HFFc6 (cell line): Measurements from ENCODE around the gene PRR18. TPM values are rescaled to one million over a fixed set of nuclear protein-coding genes. Genes with fewer than 3 reads are reported as not detected.

Source experiments
- DNase-seq: peaks from one replicate; pipeline ENCODE4 v3.0.0-alpha.2; 2018
- H3K27ac Mint-ChIP-seq: 2 replicates; pipeline ENCODE4 v1.8.0; 2020; ENCODE audit warnings: mild to moderate bottlenecking, mixed read lengths
- H3K27me3 Mint-ChIP-seq: 2 replicates; pipeline ENCODE4 v1.8.0; 2021; ENCODE audit warnings: mild to moderate bottlenecking, moderate library complexity, mixed read lengths; ENCODE audit not compliant: insufficient read depth
- H3K36me3 Mint-ChIP-seq: 2 replicates; pipeline ENCODE4 v1.8.0; 2021; ENCODE audit warnings: low read depth, mixed read lengths
- H3K4me1 Mint-ChIP-seq: 2 replicates; pipeline ENCODE4 v1.8.0; 2020; ENCODE audit warnings: low read depth, mixed read lengths
- H3K4me3 Mint-ChIP-seq: 2 replicates; pipeline ENCODE4 v1.8.0; 2020; ENCODE audit warnings: mild to moderate bottlenecking, moderate library complexity, mixed read lengths
- H3K9me3 Mint-ChIP-seq: 2 replicates; pipeline ENCODE4 v1.8.0; 2020; ENCODE audit warnings: mild to moderate bottlenecking, mixed read lengths
- CTCF ChIP-seq: fragments of 200-600 bp; sonication (generic); IDR thresholded peaks from 2 replicates; pipeline ENCODE4 v1.5.0; 2021; ENCODE audit warnings: antibody characterized with exemption, mild to moderate bottlenecking
- long read RNA-seq: library from polyadenylated mRNA; unstranded; transcript quantifications from one replicate; pipeline ENCODE4 v2.0.0, GENCODE V29; 2019
- total RNA-seq, 6 experiments: library from RNA; stranded (reverse); fragmentation: NEBNext Ultra II Directional; extraction: Animal tissue kit (Norgen Biotek cat#: 25700); gene quantifications; 2 replicates in 1 of 6; 3 replicates in 5 of 6; pipeline ENCODE4 v1.2.3, GENCODE V29; 2021

PRR18 gene
- not detected for total RNA-seq
- long read RNA-seq = 0 reads

GRCh38 chr6:166308033-166308768 lies at the start of gene PRR18:
Gene PRR18 (minus strand): TSS chr6:166308392. CDS start chr6:166308142, 250 bp downstream.
- H3K27ac Mint-ChIP-seq = no peak within 1 kb of the TSS
- no peaks in the 10 kb centered on the region for H3K9me3 Mint-ChIP-seq
- no peak for TF ChIP-seq CTCF
- H3K4me1 Mint-ChIP-seq = no peaks in the 10 kb centered on the region
- no peak within 1 kb of the TSS for H3K4me3 Mint-ChIP-seq
- H3K36me3 Mint-ChIP-seq = no peaks in the 10 kb centered on the region
- no peak for DNase-seq
- peaks cover 29% of the 10 kb centered on the region for H3K27me3 Mint-ChIP-seq

- Mint-ChIP-seq H3K36me3 (no peaks in the 10 kb centered on the region), H3K4me3 (no peak overlapping the region), H3K27me3 (no peaks in the 10 kb centered on the region; the same call in 1 of the 2 replicates), H3K27ac (no peak overlapping the region), H3K4me1 (no peaks in the 10 kb centered on the region; the same call in 1 of the 2 replicates), H3K9me3 (no peaks in the 10 kb centered on the region)
- DNase-seq = no peak
- TF ChIP-seq CTCF = no peak
These were observed 47.4 kb upstream of the PRR18 start for GRCh38 chr6:166355552-166355951.

DNA sequence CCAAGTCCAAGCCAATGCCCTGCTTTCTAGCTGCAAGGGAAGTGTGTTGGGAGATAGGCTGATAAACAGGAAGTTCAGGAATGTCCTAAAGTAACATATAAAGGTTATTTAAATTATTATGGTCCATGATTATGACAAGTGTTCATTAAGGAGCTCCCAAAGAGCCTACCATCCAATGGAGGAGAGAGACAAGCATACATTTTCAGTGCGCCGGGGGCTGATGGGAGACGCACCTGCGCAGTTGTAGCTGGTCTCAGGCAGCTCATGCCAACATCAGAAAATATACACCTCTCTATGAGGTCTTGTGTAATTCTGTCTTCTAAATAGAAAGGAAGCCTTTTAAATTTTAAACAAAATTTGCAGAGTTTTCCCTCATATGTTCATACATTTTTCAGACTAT lies 46.8 kb upstream of the PRR18 start:
- no peaks in the 10 kb centered on the region for H3K36me3 Mint-ChIP-seq
- H3K9me3 Mint-ChIP-seq = no peaks in the 10 kb centered on the region
- no peaks in the 10 kb centered on the region for H3K27me3 Mint-ChIP-seq
- no peak for TF ChIP-seq CTCF
- no peak overlapping the region for H3K27ac Mint-ChIP-seq
- no peak overlapping the region for H3K4me3 Mint-ChIP-seq
- H3K4me1 Mint-ChIP-seq = no peaks in the 10 kb centered on the region; the same call in 1 of the 2 replicates
- no peak for DNase-seq

DNA sequence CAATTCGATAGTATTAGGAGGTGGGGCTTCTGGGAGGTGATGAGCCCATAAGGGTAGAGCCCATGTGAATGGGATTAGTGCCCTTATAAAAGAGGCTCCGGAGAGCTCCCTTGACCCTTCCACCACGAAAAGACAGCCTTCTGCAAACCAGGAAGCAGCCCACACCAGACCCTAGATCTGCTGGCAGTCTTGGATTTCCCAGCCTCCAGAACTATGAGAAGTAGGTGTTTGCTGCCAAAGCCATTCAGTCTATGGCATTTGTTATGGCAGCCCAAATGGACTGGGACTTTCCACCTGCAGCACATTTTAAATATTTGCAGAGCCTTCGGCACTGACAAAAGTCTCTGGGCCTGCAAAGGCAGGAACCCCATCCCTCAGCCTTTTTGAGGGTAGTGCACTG lies 46.0 kb upstream of the PRR18 start:
- DNase-seq = no peak
- no peaks in the 10 kb centered on the region for H3K36me3 Mint-ChIP-seq
- H3K4me3 Mint-ChIP-seq = no peak overlapping the region
- H3K9me3 Mint-ChIP-seq = no peaks in the 10 kb centered on the region
- no peak for TF ChIP-seq CTCF
- no peak overlapping the region for H3K27ac Mint-ChIP-seq
- H3K4me1 Mint-ChIP-seq = no peaks in the 10 kb centered on the region; the same call in 1 of the 2 replicates
- no peaks in the 10 kb centered on the region for H3K27me3 Mint-ChIP-seq

GRCh38 chr6:166353507-166353906 lies 45.3 kb upstream of the PRR18 start:
- H3K36me3 Mint-ChIP-seq = no peaks in the 10 kb centered on the region
- TF ChIP-seq CTCF = no peak
- no peaks in the 10 kb centered on the region; the same call in 1 of the 2 replicates for H3K4me1 Mint-ChIP-seq
- no peak overlapping the region for H3K4me3 Mint-ChIP-seq
- H3K27ac Mint-ChIP-seq = no peak overlapping the region
- no peaks in the 10 kb centered on the region for H3K9me3 Mint-ChIP-seq
- DNase-seq = no peak
- no peaks in the 10 kb centered on the region for H3K27me3 Mint-ChIP-seq
